K562 (cell line): ENCODE measurements around the gene SYT8. TPM values are rescaled to one million over a fixed set of nuclear protein-coding genes. Genes with fewer than 3 reads are reported as not detected.

ENCODE experiments used
- ATAC-seq: fragments of 200-7000 bp; cut with Tn5 transposase; 3 replicates; pipeline ENCODE4 v1.9.1; 2020; ENCODE audit warnings: moderate library complexity
- BruUV-seq: library from RNA; stranded (reverse); fragments of 400-500 nt; replicated peaks from 2 replicates; lab custom pipeline; 2021; lab: Mats Ljungman, UMichigan
- CTCF ChIA-PET: fragments of 300-600 bp; formaldehyde crosslinking; extraction: SDS; loops from one replicate; lab custom pipeline; 2021; ENCODE audit warnings: low intra/inter-chr PET ratio; lab: Yijun Ruan, JAX
- POLR2A ChIA-PET: fragments of 300-600, 350-650 bp; sonication (Branson Sonifier 250); formaldehyde crosslinking; extraction: SDS; loops from one replicate; lab custom pipeline; 2021; ENCODE audit warnings: antibody characterized with exemption, inconsistent platforms; lab: Yijun Ruan, JAX
- DNase-seq, 4 experiments: peaks; one replicate each; pipeline versions ENCODE4 v3.0.0 to v3.0.0-alpha.2; 2011 to 2018; ENCODE audit warnings: low spot score in 3 of 4, mixed read lengths in 3 of 4; ENCODE audit errors: extremely low read depth in 1 of 4
- FAIRE-seq: peaks from 2 replicates; lab custom pipeline; 2011; peaks lifted over from hg19 to GRCh38; lab: Jason Lieb, UNC
- H2AFZ ChIP-seq: 2 replicates; pipeline ENCODE4 v1.6.0; 2011; ENCODE audit warnings: low read depth, low read length, control low read depth, inconsistent platforms
- H3K27ac ChIP-seq: fragments of 200-600 bp; 3 replicates; pipeline ENCODE4 v1.8.0; 2011; ENCODE audit warnings: low read depth, mild to moderate bottlenecking, control low read depth, inconsistent platforms, low read length, moderate library complexity, mixed read lengths; ENCODE audit errors: extremely low read depth
- H3K27me3 ChIP-seq, 2 experiments: fragments of 300-600 bp in 1 of 2; 2 replicates in 1 of 2; 3 replicates in 1 of 2; pipeline versions ENCODE4 v1.6.0 to v1.8.0; 2011; ENCODE audit warnings: inconsistent platforms in 2 of 2, low read length in 2 of 2, mild to moderate bottlenecking in 1 of 2, mixed read lengths in 1 of 2, moderate library complexity in 1 of 2; ENCODE audit not compliant: control insufficient read depth in 2 of 2, insufficient read depth in 2 of 2
- H3K36me3 ChIP-seq: fragments of 300-600 bp; 3 replicates; pipeline ENCODE4 v1.8.0; 2011; ENCODE audit warnings: mild to moderate bottlenecking, low read length, inconsistent platforms; ENCODE audit not compliant: control insufficient read depth, insufficient read depth
- H3K4me1 ChIP-seq, 2 experiments: fragments of 200-600 bp in 1 of 2; replicated peaks in 1 of 2; 2 replicates in 1 of 2; 3 replicates in 1 of 2; pipeline versions ENCODE4 v1.5.1 to v1.8.0; 2011; ENCODE audit warnings: inconsistent platforms in 2 of 2, low read length in 2 of 2, mild to moderate bottlenecking in 1 of 2, mixed read lengths in 1 of 2, moderate library complexity in 1 of 2; ENCODE audit not compliant: control insufficient read depth in 2 of 2, insufficient read depth in 2 of 2
- H3K4me2 ChIP-seq: 2 replicates; pipeline ENCODE4 v1.6.1; 2011; ENCODE audit warnings: low read length, control low read depth, inconsistent platforms, mixed read lengths; ENCODE audit not compliant: insufficient read depth
- H3K4me3 ChIP-seq: fragments of 200-600 bp; sonication (generic), shearing (Covaris generic); 2 replicates; pipeline ENCODE4 v1.5.1; 2016; ENCODE audit warnings: control low read depth, inconsistent platforms
- H3K79me2 ChIP-seq: fragments of 200-600 bp; 3 replicates; pipeline ENCODE4 v1.8.0; 2011; ENCODE audit warnings: low read length, inconsistent platforms; ENCODE audit not compliant: control insufficient read depth, insufficient read depth
- H3K9ac ChIP-seq, 2 experiments: 2 replicates each; pipeline versions ENCODE4 v1.6.0 to v1.6.1; 2011; ENCODE audit warnings: low read depth in 2 of 2, low read length in 2 of 2, control low read depth in 1 of 2, inconsistent platforms in 1 of 2, mild to moderate bottlenecking in 1 of 2, mixed read lengths in 1 of 2; ENCODE audit not compliant: insufficient read depth in 1 of 2
- H3K9me1 ChIP-seq: one replicate; pipeline ENCODE4 v1.6.0; 2011; ENCODE audit warnings: inconsistent platforms, mild to moderate bottlenecking, low read length, moderate library complexity; ENCODE audit not compliant: control insufficient read depth, insufficient read depth
- H3K9me3 ChIP-seq: replicated peaks from 2 replicates; pipeline ENCODE4 v1.5.1; 2011; ENCODE audit warnings: low read depth, low read length, inconsistent platforms; ENCODE audit not compliant: control insufficient read depth, insufficient read depth
- H4K20me1 ChIP-seq: replicated peaks from 2 replicates; pipeline ENCODE4 v1.6.1; 2011; ENCODE audit warnings: low read length, inconsistent platforms, mixed read lengths; ENCODE audit not compliant: control insufficient read depth, insufficient read depth
- CTBP1 ChIP-seq: fragments of 450-650 bp; IDR thresholded peaks from 2 replicates; pipeline ENCODE4 v1.6.1; 2016; ENCODE audit warnings: borderline replicate concordance
- ETV1 ChIP-seq: fragments of 450-650 bp; conservative IDR thresholded peaks from 2 replicates; pipeline ENCODE4 v1.6.1; 2016; ENCODE audit warnings: missing genetic modification characterization, control low read depth, low read depth, missing compliant biosample characterization
- MAX ChIP-seq: sonication (generic); formaldehyde crosslinking; IDR thresholded peaks from 2 replicates; pipeline ENCODE4 v1.9.0; 2022; ENCODE audit warnings: mild to moderate bottlenecking, missing genetic modification reagents
- POLR2AphosphoS2 ChIP-seq: IDR thresholded peaks from 2 replicates; pipeline ENCODE4 v1.6.1; 2012; ENCODE audit warnings: low read length, improper control_type of control experiment
- RBM14 ChIP-seq: fragments of 200-400 bp; formaldehyde crosslinking; IDR thresholded peaks from 2 replicates; pipeline ENCODE4 v1.6.1; 2018; ENCODE audit warnings: low read depth, mild to moderate bottlenecking, low read length, moderate library complexity, borderline replicate concordance; ENCODE audit not compliant: insufficient read depth
- ZBTB33 ChIP-seq: sonication (generic); formaldehyde crosslinking; IDR thresholded peaks from 2 replicates; pipeline ENCODE4 v1.8.1; 2023; ENCODE audit warnings: mild to moderate bottlenecking, missing genetic modification reagents
- ZNF12 ChIP-seq: sonication (generic); formaldehyde crosslinking; IDR thresholded peaks from 2 replicates; pipeline ENCODE4 v1.4.0; 2020; ENCODE audit warnings: mild to moderate bottlenecking, missing genetic modification reagents
- ZNF239 ChIP-seq: fragments of 250-450 bp; sonication (Bioruptor Pico); IDR thresholded peaks from 2 replicates; pipeline ENCODE4 v1.4.0; 2020; ENCODE audit warnings: mild to moderate bottlenecking
- WGBS: fragments of 100-300 bp; shearing (Covaris generic); methylation state at CpG from one replicate; pipeline ENCODE4 v1.1.6; 2016; ENCODE audit warnings: low coverage, mixed read lengths; ENCODE audit not compliant: insufficient coverage; ENCODE audit errors: missing lambda C conversion rate; 5-methylcytosine and 5-hydroxymethylcytosine counted together
- in situ Hi-C: fragments of 300-500 bp; cut with MboI; formaldehyde crosslinking; loops from 4 replicates; pipeline ENCODE4 v1.15.0; 2018; ENCODE audit warnings: inconsistent platforms, mixed read lengths
- intact Hi-C: fragments of 100-400 bp; cut with micrococcal nuclease; formaldehyde crosslinking; loops from 2 replicates; pipeline ENCODE4 v1.14.2; 2022
- polyA plus RNA-seq, 8 experiments: library from polyadenylated mRNA; depleted of rRNA in 4 of 8; stranded (reverse) in 5 of 8; unstranded in 3 of 8; fragments of >200 nt; fragmentation: Nextera tagmentation in 2 of 8; fragmentation: Illumina TruSeq in 1 of 8; extraction: Ambion mirVana in 2 of 8; extraction: Trizol in 1 of 8; gene quantifications; 2 replicates each; pipeline versions ENCODE4 v1.2.1 to v1.2.3, GENCODE V29; 2011 to 2014; ENCODE audit warnings: inconsistent platforms in 1 of 8, missing spikeins in 1 of 8
- total RNA-seq, 7 experiments: library from RNA; depleted of rRNA in 6 of 7; stranded (reverse); fragments of >200 nt in 6 of 7; fragmentation: Illumina TruSeq in 2 of 7; extraction: Trizol in 2 of 7; gene quantifications; 2 replicates each; pipeline versions ENCODE4 v1.2.1 to v1.2.3, GENCODE V29; 2011 to 2021; ENCODE audit warnings: low replicate concordance in 1 of 7
- TF ChIP-seq, protein P1 (sequence below): sonication (generic); formaldehyde crosslinking; IDR thresholded peaks from 2 replicates; pipeline ENCODE4 v1.8.1; 2023; ENCODE audit warnings: mild to moderate bottlenecking, missing genetic modification reagents

The SYT8 gene
- total and polyA plus RNA-seq, 9 of the 15 experiments (the other 6 are each of a cell fraction or from before 2014, with no cell fraction given) = not detected

DNA sequence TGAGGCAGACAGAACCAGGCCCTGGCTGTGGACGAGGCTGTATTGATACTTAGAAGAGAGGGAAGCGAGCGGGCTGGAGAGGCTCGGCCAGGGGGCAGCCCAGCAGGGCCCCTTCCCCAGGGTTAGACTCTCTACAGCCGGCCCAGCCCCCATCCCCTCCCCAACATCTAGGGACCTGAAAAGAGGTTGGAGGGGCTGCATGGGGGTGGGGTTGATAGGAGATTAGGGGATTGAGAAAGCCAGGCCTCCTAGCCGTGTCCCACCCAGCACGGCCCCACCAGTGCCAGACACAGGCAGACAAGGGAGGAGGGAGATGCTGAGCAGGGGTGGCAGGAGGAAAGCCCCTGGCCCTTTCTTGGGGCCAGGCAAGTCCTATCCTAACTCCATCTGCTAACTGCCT lies 23.8 kb downstream of the SYT8 start (continued):
- TF ChIP-seq ZBTB33 = no peak

- H3K9me1 ChIP-seq = no peaks in the 10 kb centered on the region
- FAIRE-seq = no peak
- in situ Hi-C loops = loop anchor here (10.0 kb wide), 1 partner anchor 296 kb away; no protein-coding TSS in a partner anchor
- TF ChIP-seq POLR2AphosphoS2 = no peak
- TF ChIP-seq MAX (CRISPR knock-in tag) = no peak
- TF ChIP-seq ZNF12 (CRISPR knock-in tag) = no peak
- TF ChIP-seq RBM14 = no peak
- no peak for TF ChIP-seq CTBP1
- TF ChIP-seq ETV1 = no peak
- TF ChIP-seq ZNF239 = no peak
- TF ChIP-seq, protein P1, sequence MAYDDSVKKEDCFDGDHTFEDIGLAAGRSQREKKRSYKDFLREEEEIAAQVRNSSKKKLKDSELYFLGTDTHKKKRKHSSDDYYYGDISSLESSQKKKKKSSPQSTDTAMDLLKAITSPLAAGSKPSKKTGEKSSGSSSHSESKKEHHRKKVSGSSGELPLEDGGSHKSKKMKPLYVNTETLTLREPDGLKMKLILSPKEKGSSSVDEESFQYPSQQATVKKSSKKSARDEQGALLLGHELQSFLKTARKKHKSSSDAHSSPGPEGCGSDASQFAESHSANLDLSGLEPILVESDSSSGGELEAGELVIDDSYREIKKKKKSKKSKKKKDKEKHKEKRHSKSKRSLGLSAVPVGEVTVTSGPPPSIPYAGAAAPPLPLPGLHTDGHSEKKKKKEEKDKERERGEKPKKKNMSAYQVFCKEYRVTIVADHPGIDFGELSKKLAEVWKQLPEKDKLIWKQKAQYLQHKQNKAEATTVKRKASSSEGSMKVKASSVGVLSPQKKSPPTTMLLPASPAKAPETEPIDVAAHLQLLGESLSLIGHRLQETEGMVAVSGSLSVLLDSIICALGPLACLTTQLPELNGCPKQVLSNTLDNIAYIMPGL (CRISPR knock-in tag) = no peak
- TF ChIP-seq, all 486 proteins: peak for 0
- no peak for ATAC-seq
- Histone ChIP-seq H3K36me3 (no peaks in the 10 kb centered on the region), H3K27me3 (peaks cover 2 to 57% of the 10 kb centered on the region in 2 experiments; a peak in 2 of 5 replicates), H3K9ac (no peak overlapping the region), H3K9me3 (no peaks in the 10 kb centered on the region), H2AFZ (no peak overlapping the region), H4K20me1 (peaks cover 3% of the 10 kb centered on the region), H3K79me2 (no peaks in the 10 kb centered on the region), H3K27ac (no peak overlapping the region), H3K4me3 (no peak overlapping the region), H3K4me2 (no peak overlapping the region), H3K4me1 (peaks cover 0 to 16% of the 10 kb centered on the region in 2 experiments; a peak in 2 of 5 replicates)
- intact Hi-C loops = no loop called here
- 3% methylated on average over 4 of the region's 4 CpGs for WGBS
- ChIA-PET CTCF (no interaction called here), POLR2A (interaction anchor here (0.6 kb wide), 1 partner anchor 100 kb away, joined by 3 read pairs; no protein-coding TSS in a partner anchor)
- no TSS peak for BruUV-seq
- no peak for DNase-seq
These were observed 24.2 kb downstream of the SYT8 start for GRCh38 chr11:1859004-1859403.
